Measurements from ENCODE around the gene RTN3. TPM values are rescaled to one million over a fixed set of nuclear protein-coding genes. Genes with fewer than 3 reads are reported as not detected.

Gene RTN3
- total and polyA plus RNA-seq, 2 donors (not counting 1 experiment from before 2014, with no cell fraction given): 10.1 to 24.9 TPM

DNA sequence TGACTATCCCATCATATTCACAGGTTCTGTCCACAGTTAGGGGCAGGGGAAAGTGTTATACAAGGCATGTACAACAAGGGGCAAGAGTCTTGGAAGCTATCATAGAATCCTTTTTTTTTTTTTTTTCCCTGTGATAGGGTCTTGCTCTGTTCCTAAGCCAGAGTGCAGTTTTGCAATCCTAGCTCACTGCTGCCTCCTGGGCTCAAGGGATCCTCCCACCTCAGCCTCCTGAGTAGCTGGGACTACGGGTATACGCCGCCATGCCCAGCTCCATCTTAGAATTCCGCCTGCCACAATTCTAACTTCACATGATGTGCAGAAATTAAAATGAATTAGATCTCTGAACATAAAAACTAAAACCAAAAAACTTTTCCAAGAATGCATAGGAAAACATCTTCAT, 55.6 kb downstream of the RTN3 start:
- no peak overlapping the region for H3K9ac ChIP-seq (ENCODE audit: low read length)
- no peaks in the 10 kb centered on the region for H4K20me1 ChIP-seq (ENCODE audit: control insufficient read depth, insufficient read depth, low read length, poor library complexity, severe bottlenecking)
- no peak for ATAC-seq (ENCODE audit: low read depth)
- no peaks in the 10 kb centered on the region for H3K9me3 ChIP-seq (ENCODE audit: control extremely low read depth in 1 of 3, control insufficient read depth in 2 of 3, insufficient read depth in 1 of 3, low read length in 2 of 3)
- ChIA-PET POLR2A (interaction anchor here (0.6 to 0.7 kb wide), 2 partner anchors 31 to 68 kb away, joined by 4 to 5 read pairs; no protein-coding TSS in a partner anchor), CTCF (interaction anchor here (1.1 to 9.4 kb wide), 5 partner anchors 21 to 257 kb away, joined by 3 to 146 read pairs (median 10); partner anchors contain the start of gene ATL3)
- no peak for TF ChIP-seq EZH2 (IDR thresholded peaks at IDR 0.05; ENCODE audit: borderline replicate concordance, insufficient read depth, low read depth, low read length, poor library complexity, severe bottlenecking)
- TF ChIP-seq, protein P1, sequence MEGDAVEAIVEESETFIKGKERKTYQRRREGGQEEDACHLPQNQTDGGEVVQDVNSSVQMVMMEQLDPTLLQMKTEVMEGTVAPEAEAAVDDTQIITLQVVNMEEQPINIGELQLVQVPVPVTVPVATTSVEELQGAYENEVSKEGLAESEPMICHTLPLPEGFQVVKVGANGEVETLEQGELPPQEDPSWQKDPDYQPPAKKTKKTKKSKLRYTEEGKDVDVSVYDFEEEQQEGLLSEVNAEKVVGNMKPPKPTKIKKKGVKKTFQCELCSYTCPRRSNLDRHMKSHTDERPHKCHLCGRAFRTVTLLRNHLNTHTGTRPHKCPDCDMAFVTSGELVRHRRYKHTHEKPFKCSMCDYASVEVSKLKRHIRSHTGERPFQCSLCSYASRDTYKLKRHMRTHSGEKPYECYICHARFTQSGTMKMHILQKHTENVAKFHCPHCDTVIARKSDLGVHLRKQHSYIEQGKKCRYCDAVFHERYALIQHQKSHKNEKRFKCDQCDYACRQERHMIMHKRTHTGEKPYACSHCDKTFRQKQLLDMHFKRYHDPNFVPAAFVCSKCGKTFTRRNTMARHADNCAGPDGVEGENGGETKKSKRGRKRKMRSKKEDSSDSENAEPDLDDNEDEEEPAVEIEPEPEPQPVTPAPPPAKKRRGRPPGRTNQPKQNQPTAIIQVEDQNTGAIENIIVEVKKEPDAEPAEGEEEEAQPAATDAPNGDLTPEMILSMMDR (IDR thresholded peaks at IDR 0.05): no peak
- DNase-seq: no peak
- Mint-ChIP-seq H3K27me3 (no peaks in the 10 kb centered on the region), H3K27ac (no peak overlapping the region), H3K4me3 (no peak overlapping the region), H3K4me1 (peaks cover 2% of the 10 kb centered on the region), H3K9me3 (ENCODE audit: insufficient read depth) (no peaks in the 10 kb centered on the region)
- intact Hi-C loops (cut with micrococcal nuclease): loop anchor here (10.0 kb wide), 1 partner anchor 702 kb away; no protein-coding TSS in a partner anchor
- no peaks in the 10 kb centered on the region for H3K27me3 ChIP-seq (replicated peaks in 1 of 4; ENCODE audit: control extremely low read depth in 1 of 4, control insufficient read depth in 3 of 4, insufficient read depth in 4 of 4, low read length in 3 of 4)
- no peak overlapping the region for H3K4me3 ChIP-seq (ENCODE audit: control extremely low read depth in 1 of 5, extremely low read depth in 1 of 5, insufficient read depth in 1 of 5, low read depth in 2 of 5, low read length in 4 of 5)
- WGBS (ENCODE audit: insufficient coverage): no CpG with 5 or more reads among the region's 4 CpGs
- H3K79me2 ChIP-seq (ENCODE audit: control insufficient read depth, insufficient read depth, low read length): no peaks in the 10 kb centered on the region
- H3K4me2 ChIP-seq (replicated peaks; ENCODE audit: low read depth, low read length, poor library complexity, severe bottlenecking): no peak overlapping the region
- H3K36me3 ChIP-seq (replicated peaks in 1 of 2; ENCODE audit: control extremely low read depth in 1 of 2, control insufficient read depth in 1 of 2, extremely low read depth in 1 of 2, insufficient read depth in 2 of 2, low read length in 1 of 2): no peaks in the 10 kb centered on the region
- no peak overlapping the region for H2AFZ ChIP-seq (ENCODE audit: insufficient read depth, low read depth, low read length, poor library complexity, severe bottlenecking)
- no peaks in the 10 kb centered on the region for H3K4me1 ChIP-seq (ENCODE audit: control insufficient read depth in 2 of 2, insufficient read depth in 2 of 2, low read length in 2 of 2)
- no peak overlapping the region for H3K27ac ChIP-seq (ENCODE audit: low read length in 2 of 2)

DNA sequence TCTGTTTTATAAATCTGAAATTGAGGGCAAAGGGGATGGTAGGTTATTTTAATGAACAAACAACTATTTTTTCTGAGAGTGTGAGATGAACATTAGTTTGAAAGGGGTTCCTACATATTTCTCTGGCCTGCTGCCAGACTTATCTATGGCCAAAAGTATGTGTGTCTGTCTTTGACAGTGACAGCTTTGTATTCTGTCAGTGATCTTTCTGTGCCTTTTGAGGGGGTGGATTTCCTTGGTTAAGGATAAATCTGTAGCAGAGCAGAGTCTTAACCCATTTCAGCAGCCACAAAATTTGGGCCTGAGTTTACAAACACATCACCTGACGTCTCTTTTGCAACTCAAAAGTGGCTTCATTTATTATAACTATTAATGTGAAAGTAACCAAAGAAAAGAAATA, 56.4 kb downstream of the RTN3 start:
- Histone ChIP-seq H3K9me3 (ENCODE audit: control extremely low read depth in 1 of 3, control insufficient read depth in 2 of 3, insufficient read depth in 1 of 3, low read length in 2 of 3) (no peaks in the 10 kb centered on the region), H3K4me2 (replicated peaks; ENCODE audit: low read depth, low read length, poor library complexity, severe bottlenecking) (no peak overlapping the region), H2AFZ (ENCODE audit: insufficient read depth, low read depth, low read length, poor library complexity, severe bottlenecking) (no peak overlapping the region), H3K36me3 (replicated peaks in 1 of 2; ENCODE audit: control extremely low read depth in 1 of 2, control insufficient read depth in 1 of 2, extremely low read depth in 1 of 2, insufficient read depth in 2 of 2, low read length in 1 of 2) (no peaks in the 10 kb centered on the region), H4K20me1 (ENCODE audit: control insufficient read depth, insufficient read depth, low read length, poor library complexity, severe bottlenecking) (no peaks in the 10 kb centered on the region), H3K27ac (ENCODE audit: low read length in 2 of 2) (no peak overlapping the region), H3K9ac (ENCODE audit: low read length) (no peak overlapping the region), H3K4me3 (ENCODE audit: control extremely low read depth in 1 of 5, extremely low read depth in 1 of 5, insufficient read depth in 1 of 5, low read depth in 2 of 5, low read length in 4 of 5) (no peak overlapping the region), H3K27me3 (replicated peaks in 1 of 4; ENCODE audit: control extremely low read depth in 1 of 4, control insufficient read depth in 3 of 4, insufficient read depth in 4 of 4, low read length in 3 of 4) (no peaks in the 10 kb centered on the region), H3K4me1 (ENCODE audit: control insufficient read depth in 2 of 2, insufficient read depth in 2 of 2, low read length in 2 of 2) (no peaks in the 10 kb centered on the region), H3K79me2 (ENCODE audit: control insufficient read depth, insufficient read depth, low read length) (peaks cover 4% of the 10 kb centered on the region)
- Mint-ChIP-seq H3K4me3 (no peak overlapping the region), H3K9me3 (ENCODE audit: insufficient read depth) (no peaks in the 10 kb centered on the region), H3K27me3 (no peaks in the 10 kb centered on the region), H3K27ac (no peak overlapping the region), H3K4me1 (peaks cover 2% of the 10 kb centered on the region)
- ATAC-seq (ENCODE audit: low read depth) (no peak), DNase-seq (no peak)
- no CpG with 5 or more reads among the region's 1 CpG for WGBS (ENCODE audit: insufficient coverage)
- ChIA-PET POLR2A (no interaction called here), CTCF (interaction anchor here (0.9 to 9.4 kb wide), 21 partner anchors 9 to 702 kb away, joined by 3 to 146 read pairs (median 4); partner anchors contain the start of genes ATL3, PLAAT4 and RTN3)
- TF ChIP-seq, protein P1 (IDR thresholded peaks at IDR 0.05): no peak
- TF ChIP-seq EZH2 (IDR thresholded peaks at IDR 0.05; ENCODE audit: borderline replicate concordance, insufficient read depth, low read depth, low read length, poor library complexity, severe bottlenecking): no peak
- intact Hi-C loops (cut with micrococcal nuclease): loop anchor here (1.0 to 10.0 kb wide), 4 partner anchors 66 to 703 kb away; partner anchors contain the start of gene ATL3

Measured in B cell (primary cell).